Thyroid gland (tissue), 4 donors: Measurements from ENCODE around the gene SHISAL2A.

ENCODE experiments used
- CTCF ChIP-seq, 6 experiments: fragments of 200-600 bp in 3 of 6; fragments of 450-650 bp in 3 of 6; sonication (generic) in 3 of 6; IDR thresholded peaks; one replicate each; pipeline ENCODE4 v1.5.1; 2016 to 2019; ENCODE audit warnings: antibody characterized with exemption in 6 of 6, mild to moderate bottlenecking in 2 of 6, inconsistent platforms in 1 of 6, moderate library complexity in 1 of 6
- POLR2A ChIP-seq, 2 donors: fragments of 450-650 bp; IDR thresholded peaks; one replicate each; pipeline ENCODE4 v1.6.1; 2017; ENCODE audit warnings: antibody characterized with exemption in 2 of 2, mild to moderate bottlenecking in 2 of 2, moderate library complexity in 1 of 2

GRCh38 chr1:52669696-52670095 lies 36.7 kb downstream of the SHISAL2A start:
- TF ChIP-seq CTCF (IDR thresholded peaks at IDR 0.05) (no peak), POLR2A (IDR thresholded peaks at IDR 0.05) (no peak)
